PC-9 (cell line): ENCODE measurements around the gene SCYGR3. TPM values are rescaled to one million over a fixed set of nuclear protein-coding genes. Genes with fewer than 3 reads are reported as not detected.

Source experiments
- BruUV-seq: library from RNA; stranded (reverse); fragments of 400-500 nt; replicated peaks from 2 replicates; lab custom pipeline; 2021; lab: Mats Ljungman, UMichigan
- CTCF ChIA-PET: fragments of 300-600 bp; sonication (Branson Sonifier 250); formaldehyde crosslinking; loops from one replicate; lab custom pipeline; 2022; ENCODE audit warnings: antibody characterized with exemption; lab: Charles Lee
- POLR2A ChIA-PET: fragments of 300-600 bp; sonication (Branson Sonifier 250); formaldehyde crosslinking; loops from one replicate; lab custom pipeline; 2022; ENCODE audit warnings: antibody characterized with exemption; ENCODE audit not compliant: unreplicated experiment; lab: Charles Lee
- DNase-seq, 2 experiments: peaks; one replicate each; pipeline versions ENCODE4 v3.0.0 to v3.0.0-alpha.2; 2015 to 2022; ENCODE audit warnings: mixed read lengths in 1 of 2
- H2AFZ ChIP-seq: fragments of 200-600 bp; sonication (generic); 2 replicates; pipeline ENCODE4 v1.8.1; 2017; ENCODE audit warnings: antibody characterized with exemption
- H3F3A ChIP-seq: fragments of 200-600 bp; sonication (generic); 2 replicates; pipeline ENCODE4 v1.8.1; 2017; ENCODE audit warnings: antibody characterized with exemption, mild to moderate bottlenecking, low read depth; ENCODE audit not compliant: insufficient read depth
- H3K27ac ChIP-seq: fragments of 200-600 bp; sonication (generic); 2 replicates; pipeline ENCODE4 v1.6.1; 2016; ENCODE audit warnings: mixed run types
- H3K27me3 ChIP-seq: fragments of 200-600 bp; sonication (generic); 2 replicates; pipeline ENCODE4 v1.6.1; 2016; ENCODE audit warnings: low read depth, mixed run types; ENCODE audit not compliant: insufficient read depth
- H3K36me3 ChIP-seq: fragments of 200-600 bp; sonication (generic); 2 replicates; pipeline ENCODE4 v1.6.1; 2016; ENCODE audit warnings: low read depth, mixed run types
- H3K4me1 ChIP-seq: fragments of 200-600 bp; sonication (generic); replicated peaks from 2 replicates; pipeline ENCODE4 v1.6.1; 2016; ENCODE audit warnings: mixed run types; ENCODE audit not compliant: insufficient read depth
- H3K4me2 ChIP-seq: fragments of 200-600 bp; sonication (generic); 2 replicates; pipeline ENCODE4 v1.6.1; 2017; ENCODE audit warnings: mixed run types
- H3K4me3 ChIP-seq: fragments of 200-600 bp; sonication (generic); 2 replicates; pipeline ENCODE4 v1.6.1; 2016; ENCODE audit warnings: mixed run types
- H3K79me2 ChIP-seq: fragments of 200-600 bp; sonication (generic); 2 replicates; pipeline ENCODE4 v1.6.1; 2017; ENCODE audit warnings: low read depth, mixed run types
- H3K9me2 ChIP-seq: fragments of 200-600 bp; sonication (generic); 2 replicates; pipeline ENCODE4 v1.8.1; 2017; ENCODE audit warnings: mild to moderate bottlenecking; ENCODE audit not compliant: insufficient read depth
- H3K9me3 ChIP-seq: fragments of 200-600 bp; sonication (generic); 2 replicates; pipeline ENCODE4 v1.8.1; 2016; ENCODE audit warnings: low read depth; ENCODE audit not compliant: insufficient read depth
- H4K20me1 ChIP-seq: fragments of 200-600 bp; sonication (generic); 2 replicates; pipeline ENCODE4 v1.8.1; 2017; ENCODE audit not compliant: insufficient read depth
- CTCF ChIP-seq: fragments of 200-600 bp; sonication (generic); conservative IDR thresholded peaks from 2 replicates; pipeline ENCODE4 v1.6.1; 2017; ENCODE audit warnings: mixed run types, antibody characterized with exemption, mild to moderate bottlenecking, moderate library complexity
- EZH2 ChIP-seq: fragments of 200-600 bp; sonication (generic); IDR thresholded peaks from 2 replicates; pipeline ENCODE4 v1.8.0; 2017; ENCODE audit warnings: antibody characterized with exemption, low read depth
- intact Hi-C: fragments of 100-400 bp; cut with micrococcal nuclease; formaldehyde crosslinking; loops from one replicate; pipeline ENCODE4 v1.10.0; 2022; ENCODE audit not compliant: unreplicated experiment
- total RNA-seq: library from RNA; stranded (reverse); gene quantifications from 2 replicates; pipeline ENCODE4 v1.2.3, GENCODE V29; 2021

SCYGR3 gene
- total RNA-seq, 1 experiment from 2014 or later = not detected

GRCh38 chr2:227614246-227614645 is 394 bp downstream of the SCYGR3 start:
- no peaks in the 10 kb centered on the region for H3K36me3 ChIP-seq
- H3K79me2 ChIP-seq = no peaks in the 10 kb centered on the region
- POLR2A ChIA-PET = interaction anchor here (0.6 kb wide), 2 partner anchors 40 to 45 kb away, joined by 3 to 7 read pairs; no protein-coding TSS in a partner anchor
- H3K27me3 ChIP-seq = no peaks in the 10 kb centered on the region
- no peak for DNase-seq
- no peak overlapping the region for H3K4me3 ChIP-seq
- no peaks in the 10 kb centered on the region for H3K9me3 ChIP-seq
- 0 out of 2 replicates have a peak, but pooled peaks cover 12% of the 10 kb centered on the region for H3F3A ChIP-seq
- H4K20me1 ChIP-seq = no peaks in the 10 kb centered on the region
- no peak overlapping the region for H3K27ac ChIP-seq
- H3K4me2 ChIP-seq = peak overlapping the region; percentile 50
- no TSS peak for BruUV-seq
- CTCF ChIA-PET = no interaction called here
- H3K4me1 ChIP-seq = peaks cover 18% of the 10 kb centered on the region
- H3K9me2 ChIP-seq = no peaks in the 10 kb centered on the region
- H2AFZ ChIP-seq = no peak overlapping the region
- intact Hi-C loops = no loop called here
- no peak for TF ChIP-seq CTCF

- 0 out of 2 replicates have a peak, but pooled peaks cover 12% of the 10 kb centered on the region for H3F3A ChIP-seq
- no peaks in the 10 kb centered on the region for H4K20me1 ChIP-seq
- no peaks in the 10 kb centered on the region for H3K27me3 ChIP-seq
- H3K4me2 ChIP-seq = peak overlapping the region; percentile 50
- no peaks in the 10 kb centered on the region for H3K36me3 ChIP-seq
- H3K9me2 ChIP-seq = no peaks in the 10 kb centered on the region
- TF ChIP-seq CTCF (no peak), EZH2 (no peak)
- H2AFZ ChIP-seq = no peak overlapping the region
- H3K9me3 ChIP-seq = no peaks in the 10 kb centered on the region
- no TSS peak for BruUV-seq
- H3K79me2 ChIP-seq = no peaks in the 10 kb centered on the region
- H3K27ac ChIP-seq = peak overlapping the region; percentile 43
- POLR2A ChIA-PET = no interaction called here
- peak; percentile 51 to 53 for DNase-seq
- H3K4me1 ChIP-seq = peaks cover 20% of the 10 kb centered on the region
- CTCF ChIA-PET = no interaction called here
- intact Hi-C loops = no loop called here
- no peak overlapping the region for H3K4me3 ChIP-seq
These were observed 1.4 kb downstream of the SCYGR3 start for GRCh38 chr2:227613272-227613660.

- intact Hi-C loops = no loop called here
- BruUV-seq = no TSS peak
- POLR2A ChIA-PET = no interaction called here
- Histone ChIP-seq H3F3A (0 out of 2 replicates have a peak, but pooled peaks cover 12% of the 10 kb centered on the region), H3K36me3 (no peaks in the 10 kb centered on the region), H3K27ac (peak overlapping the region; percentile 43), H3K9me2 (no peaks in the 10 kb centered on the region), H4K20me1 (no peaks in the 10 kb centered on the region), H3K4me1 (peaks cover 22% of the 10 kb centered on the region), H2AFZ (no peak overlapping the region), H3K4me3 (no peak overlapping the region), H3K4me2 (peak overlapping the region; percentile 50), H3K9me3 (no peaks in the 10 kb centered on the region), H3K79me2 (no peaks in the 10 kb centered on the region), H3K27me3 (no peaks in the 10 kb centered on the region)
- CTCF ChIA-PET = no interaction called here
- TF ChIP-seq EZH2 (no peak), CTCF (no peak)
- peak in 1 of 2 experiments; percentile 21 for DNase-seq
These were observed 1.9 kb downstream of the SCYGR3 start for GRCh38 chr2:227612546-227613271.
